SK-N-SH treated with all-trans-retinoic acid at 6 μM for 48 hours (cell line): ENCODE data around the gene PTPN6.

Source experiments
- PPARA ChIP-seq: fragments of 250-450 bp; sonication (Bioruptor Pico); IDR thresholded peaks from 2 replicates; pipeline ENCODE4 v1.5.0; 2020; ENCODE audit warnings: mild to moderate bottlenecking, borderline replicate concordance
- RARB ChIP-seq: fragments of 250-450 bp; sonication (Bioruptor Pico); IDR thresholded peaks from 2 replicates; pipeline ENCODE4 v1.8.0; 2021; ENCODE audit warnings: mild to moderate bottlenecking, moderate library complexity
- ZC3H10 ChIP-seq: fragments of 250-450 bp; sonication (Bioruptor Pico); IDR thresholded peaks from 2 replicates; pipeline ENCODE4 v1.5.1; 2021; ENCODE audit warnings: mild to moderate bottlenecking, moderate library complexity

DNA sequence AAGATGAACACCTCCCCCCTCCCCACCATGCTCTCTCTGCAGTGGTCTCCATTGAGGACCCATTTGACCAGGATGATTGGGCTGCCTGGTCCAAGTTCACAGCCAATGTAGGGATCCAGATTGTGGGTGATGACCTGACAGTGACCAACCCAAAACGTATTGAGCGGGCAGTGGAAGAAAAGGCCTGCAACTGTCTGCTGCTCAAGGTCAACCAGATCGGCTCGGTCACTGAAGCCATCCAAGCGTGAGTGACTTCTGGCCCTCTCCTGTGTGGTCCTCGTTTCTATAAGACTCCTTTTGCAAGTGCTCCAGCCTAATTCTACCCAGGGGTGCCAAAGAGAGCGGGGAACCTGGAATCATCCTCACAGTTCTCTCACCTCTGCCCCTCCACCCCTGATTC, 29.6 kb upstream of the PTPN6 start:
- no peak for TF ChIP-seq ZC3H10 (CRISPR knock-in tag)
- no peak for TF ChIP-seq PPARA (CRISPR knock-in tag)
- no peak for TF ChIP-seq RARB (CRISPR knock-in tag)
